Spleen (tissue), 11 donors: ENCODE data around the gene TIMM21. TPM values are rescaled to one million over a fixed set of nuclear protein-coding genes. Genes with fewer than 3 reads are reported as not detected.

Experiments used
- DNase-seq: peaks from one replicate; pipeline ENCODE4 v3.0.0-alpha.2; 2020
- H3K27ac ChIP-seq, 8 donors: fragments of 200-600 bp; sonication (generic) in 7 of 8; 1 replicate in 4 of 8; 2 replicates in 4 of 8; pipeline versions ENCODE4 v1.5.0 to v1.8.0; 2016 to 2021; ENCODE audit warnings: inconsistent platforms in 4 of 8, mild to moderate bottlenecking in 4 of 8, moderate library complexity in 1 of 8
- H3K27me3 ChIP-seq, 7 donors: fragments of 200-600 bp; sonication (generic) in 6 of 7; replicated peaks in 1 of 7; 1 replicate in 4 of 7; 2 replicates in 3 of 7; pipeline versions ENCODE4 v1.5.0 to v1.8.0; 2016 to 2021; ENCODE audit warnings: inconsistent platforms in 3 of 7, mild to moderate bottlenecking in 1 of 7
- H3K36me3 ChIP-seq, 6 donors: fragments of 200-600 bp; sonication (generic) in 5 of 6; 1 replicate in 4 of 6; 2 replicates in 2 of 6; pipeline versions ENCODE4 v1.5.0 to v1.8.0; 2016 to 2021; ENCODE audit warnings: inconsistent platforms in 2 of 6
- H3K4me1 ChIP-seq, 6 donors: fragments of 200-600 bp; sonication (generic) in 5 of 6; 1 replicate in 3 of 6; 2 replicates in 3 of 6; pipeline versions ENCODE4 v1.5.0 to v1.8.0; 2016 to 2021; ENCODE audit warnings: inconsistent platforms in 3 of 6
- H3K4me3 ChIP-seq, 8 donors: fragments of 200-600 bp; sonication (generic) in 7 of 8; 1 replicate in 4 of 8; 2 replicates in 4 of 8; pipeline versions ENCODE4 v1.5.0 to v1.8.0; 2016 to 2021; ENCODE audit warnings: inconsistent platforms in 4 of 8, mild to moderate bottlenecking in 4 of 8, moderate library complexity in 2 of 8
- H3K9me3 ChIP-seq, 8 donors: fragments of 200-600 bp; sonication (generic) in 7 of 8; 1 replicate in 4 of 8; 2 replicates in 4 of 8; pipeline versions ENCODE4 v1.5.0 to v1.8.0; 2016 to 2021; ENCODE audit warnings: inconsistent platforms in 4 of 8
- CTCF ChIP-seq, 11 experiments: fragments of 200-600 bp in 7 of 11; fragments of 450-650 bp in 4 of 11; sonication (generic) in 4 of 11; IDR thresholded peaks in 8 of 11; conservative IDR thresholded peaks in 3 of 11; 1 replicate in 7 of 11; 2 replicates in 4 of 11; pipeline versions ENCODE4 v1.4.0 to v1.8.0; 2016 to 2021; ENCODE audit warnings: antibody characterized with exemption in 11 of 11, inconsistent platforms in 4 of 11, mild to moderate bottlenecking in 1 of 11
- POLR2A ChIP-seq, 3 donors: fragments of 450-650 bp; IDR thresholded peaks; one replicate each; pipeline ENCODE4 v1.5.1; 2017; ENCODE audit warnings: antibody characterized with exemption in 3 of 3, mild to moderate bottlenecking in 1 of 3
- POLR2AphosphoS5 ChIP-seq, 3 donors: sonication (generic); formaldehyde crosslinking; IDR thresholded peaks; one replicate each; pipeline ENCODE4 v1.5.1; 2017; ENCODE audit warnings: antibody characterized with exemption in 3 of 3
- WGBS, 5 donors: extraction: QIAGEN DNeasy Blood & Tissue Kit in 3 of 5; methylation state at CpG; one replicate each; pipeline versions ENCODE4 v1.1.5 to v1.1.7; 2013 to 2018; 5-methylcytosine and 5-hydroxymethylcytosine counted together
- intact Hi-C: fragments of 100-400 bp; cut with DNase I; formaldehyde crosslinking; loops from one replicate; pipeline ENCODE4 v1.15.0; 2023; ENCODE audit warnings: low total_unique reads
- polyA plus RNA-seq, 3 donors: library from polyadenylated mRNA; stranded (reverse); fragments of 200-250 nt; gene quantifications; one replicate each; pipeline ENCODE4 v1.2.1, GENCODE V29; 2013
- total RNA-seq, 7 donors: library from RNA; depleted of rRNA in 3 of 7; stranded (reverse); fragments of >200 nt in 3 of 7; fragmentation: NEBNext Ultra II Directional in 4 of 7; extraction: Animal tissue kit (Norgen Biotek cat#: 25700) in 4 of 7; gene quantifications; one replicate each; pipeline versions ENCODE4 v1.1.0 to v1.2.1, GENCODE V29; 2016 to 2021
- donor health status: healthy with polysubstance abuse.
- donor health status: DM: no; HTN: no; CAD: no; lungs with moderate emphysema.
- donor health status: DM: no; HTN: no; CAD: no.
- donor health status: Bipolar disorder and iron deficiency.
- donor health status: healthy.
- donor health status: DM: no; HTN: no; CAD: no.
- donor health status: DM: yes; HTN: yes; CAD: no.

TIMM21 gene
- total and polyA plus RNA-seq, 10 donors: 13.5 to 34.7 (median 22.9) TPM

GRCh38 chr18:74185860-74186259 lies 37.5 kb downstream of the TIMM21 start:
- H3K36me3 ChIP-seq: no peaks in the 10 kb centered on the region
- no peak overlapping the region for H3K4me3 ChIP-seq
- H3K4me1 ChIP-seq: no peaks in the 10 kb centered on the region
- no peak overlapping the region for H3K27ac ChIP-seq
- no peak for DNase-seq
- intact Hi-C loops: no loop called here
- H3K9me3 ChIP-seq: no peaks in the 10 kb centered on the region
- peaks cover 0 to 26% (median 0%) of the 10 kb centered on the region in 7 donors for H3K27me3 ChIP-seq
- WGBS, 5 donors: 82 to 96% (median 89%) methylated on average over 2 of the region's 2 CpGs
- no peak for TF ChIP-seq CTCF (IDR thresholded peaks at IDR 0.05 in 8 of 11, conservative IDR thresholded peaks at IDR 0.05 in 3 of 11)
- no peak for TF ChIP-seq POLR2AphosphoS5 (IDR thresholded peaks at IDR 0.05)
- TF ChIP-seq POLR2A (IDR thresholded peaks at IDR 0.05): no peak

- Histone ChIP-seq H3K4me1 (no peaks in the 10 kb centered on the region), H3K4me3 (no peak overlapping the region), H3K36me3 (no peaks in the 10 kb centered on the region), H3K9me3 (no peaks in the 10 kb centered on the region), H3K27ac (no peak overlapping the region), H3K27me3 (peaks cover 0 to 29% (median 3%) of the 10 kb centered on the region in 7 donors)
- TF ChIP-seq POLR2A (IDR thresholded peaks at IDR 0.05) (no peak), CTCF (IDR thresholded peaks at IDR 0.05 in 8 of 11, conservative IDR thresholded peaks at IDR 0.05 in 3 of 11) (no peak), POLR2AphosphoS5 (IDR thresholded peaks at IDR 0.05) (no peak)
- intact Hi-C loops: no loop called here
- WGBS, 5 donors: 73 to 90% (median 86%) methylated on average over 3 of the region's 3 CpGs
- DNase-seq: no peak
These were observed 38.3 kb downstream of the TIMM21 start for GRCh38 chr18:74186661-74187060.

GRCh38 chr18:74190086-74190485 lies 41.8 kb downstream of the TIMM21 start:
- no peak overlapping the region for H3K27ac ChIP-seq
- no peaks in the 10 kb centered on the region for H3K4me1 ChIP-seq
- TF ChIP-seq POLR2A (IDR thresholded peaks at IDR 0.05): no peak
- TF ChIP-seq CTCF (IDR thresholded peaks at IDR 0.05 in 8 of 11, conservative IDR thresholded peaks at IDR 0.05 in 3 of 11): no peak
- no peak for TF ChIP-seq POLR2AphosphoS5 (IDR thresholded peaks at IDR 0.05)
- intact Hi-C loops: no loop called here
- no peaks in the 10 kb centered on the region for H3K9me3 ChIP-seq
- H3K36me3 ChIP-seq: no peaks in the 10 kb centered on the region
- H3K27me3 ChIP-seq: peaks cover 0 to 9% (median 0%) of the 10 kb centered on the region in 7 donors
- WGBS, 5 donors: 75 to 88% (median 79%) methylated on average over 4 of the region's 4 CpGs
- no peak overlapping the region for H3K4me3 ChIP-seq
- DNase-seq: no peak

GRCh38 chr18:74191577-74191976 lies 43.3 kb downstream of the TIMM21 start:
- TF ChIP-seq CTCF (IDR thresholded peaks at IDR 0.05 in 8 of 11, conservative IDR thresholded peaks at IDR 0.05 in 3 of 11): no peak
- TF ChIP-seq POLR2A (IDR thresholded peaks at IDR 0.05): no peak
- TF ChIP-seq POLR2AphosphoS5 (IDR thresholded peaks at IDR 0.05): no peak
- H3K4me3 ChIP-seq: no peak overlapping the region
- no peak overlapping the region for H3K27ac ChIP-seq
- 86 to 89% (median 88%) methylated on average over 14 of the region's 14 CpGs for WGBS, 5 donors
- no peaks in the 10 kb centered on the region for H3K9me3 ChIP-seq
- no peaks in the 10 kb centered on the region for H3K36me3 ChIP-seq
- H3K4me1 ChIP-seq: peaks cover 0 to 7% (median 4%) of the 10 kb centered on the region in 6 donors
- H3K27me3 ChIP-seq: peaks cover 0 to 9% (median 0%) of the 10 kb centered on the region in 7 donors
- intact Hi-C loops: no loop called here
- no peak for DNase-seq
